ENCODE data around the gene COPS3.

- TF ChIP-seq, protein P1, sequence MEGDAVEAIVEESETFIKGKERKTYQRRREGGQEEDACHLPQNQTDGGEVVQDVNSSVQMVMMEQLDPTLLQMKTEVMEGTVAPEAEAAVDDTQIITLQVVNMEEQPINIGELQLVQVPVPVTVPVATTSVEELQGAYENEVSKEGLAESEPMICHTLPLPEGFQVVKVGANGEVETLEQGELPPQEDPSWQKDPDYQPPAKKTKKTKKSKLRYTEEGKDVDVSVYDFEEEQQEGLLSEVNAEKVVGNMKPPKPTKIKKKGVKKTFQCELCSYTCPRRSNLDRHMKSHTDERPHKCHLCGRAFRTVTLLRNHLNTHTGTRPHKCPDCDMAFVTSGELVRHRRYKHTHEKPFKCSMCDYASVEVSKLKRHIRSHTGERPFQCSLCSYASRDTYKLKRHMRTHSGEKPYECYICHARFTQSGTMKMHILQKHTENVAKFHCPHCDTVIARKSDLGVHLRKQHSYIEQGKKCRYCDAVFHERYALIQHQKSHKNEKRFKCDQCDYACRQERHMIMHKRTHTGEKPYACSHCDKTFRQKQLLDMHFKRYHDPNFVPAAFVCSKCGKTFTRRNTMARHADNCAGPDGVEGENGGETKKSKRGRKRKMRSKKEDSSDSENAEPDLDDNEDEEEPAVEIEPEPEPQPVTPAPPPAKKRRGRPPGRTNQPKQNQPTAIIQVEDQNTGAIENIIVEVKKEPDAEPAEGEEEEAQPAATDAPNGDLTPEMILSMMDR (conservative IDR thresholded peaks at IDR 0.05; ENCODE audit: low read depth, low read length): no peak
- no peak for TF ChIP-seq POLR2A (IDR thresholded peaks at IDR 0.05; ENCODE audit: low read depth, low read length)
- no peak for TF ChIP-seq NFE2L2 (IDR thresholded peaks at IDR 0.05; ENCODE audit: low read depth, low read length)
- TF ChIP-seq, protein P2, sequence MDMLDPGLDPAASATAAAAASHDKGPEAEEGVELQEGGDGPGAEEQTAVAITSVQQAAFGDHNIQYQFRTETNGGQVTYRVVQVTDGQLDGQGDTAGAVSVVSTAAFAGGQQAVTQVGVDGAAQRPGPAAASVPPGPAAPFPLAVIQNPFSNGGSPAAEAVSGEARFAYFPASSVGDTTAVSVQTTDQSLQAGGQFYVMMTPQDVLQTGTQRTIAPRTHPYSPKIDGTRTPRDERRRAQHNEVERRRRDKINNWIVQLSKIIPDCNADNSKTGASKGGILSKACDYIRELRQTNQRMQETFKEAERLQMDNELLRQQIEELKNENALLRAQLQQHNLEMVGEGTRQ (IDR thresholded peaks at IDR 0.05; ENCODE audit: low read depth, low read length): peak; percentile 73
- no peak for TF ChIP-seq RCOR1 (IDR thresholded peaks at IDR 0.05; ENCODE audit: insufficient replicate concordance, low read length)
These were observed 24.3 kb upstream of the COPS3 start for GRCh38 chr17:17305281-17305801.
